Activated naive CD8-positive, alpha-beta T cell treated with anti-CD3 and anti-CD28 coated beads, Interleukin-2, amount 50 U/mL, for 24 hours (primary cell): Measurements from ENCODE around the gene GRIK4.

Experiments used
- ATAC-seq: fragments of 150-1000 bp; cut with Tn5 transposase; one replicate; pipeline ENCODE4 v1.10.0; 2021
- DNase-seq: peaks from one replicate; pipeline ENCODE4 v3.0.0; 2021
- H3K27ac Mint-ChIP-seq: one replicate; pipeline ENCODE4 v1.8.0; 2021; ENCODE audit warnings: mild to moderate bottlenecking, mixed read lengths
- H3K27me3 Mint-ChIP-seq: one replicate; pipeline ENCODE4 v1.8.0; 2021; ENCODE audit warnings: mixed read lengths
- H3K36me3 Mint-ChIP-seq: one replicate; pipeline ENCODE4 v1.8.0; 2021; ENCODE audit warnings: low read depth, mixed read lengths
- H3K4me1 Mint-ChIP-seq: one replicate; pipeline ENCODE4 v1.8.0; 2021; ENCODE audit warnings: mixed read lengths
- H3K4me3 Mint-ChIP-seq: one replicate; pipeline ENCODE4 v1.8.0; 2021; ENCODE audit warnings: mild to moderate bottlenecking, moderate library complexity, mixed read lengths
- H3K9me3 Mint-ChIP-seq: one replicate; pipeline ENCODE4 v1.8.0; 2021; ENCODE audit warnings: mixed read lengths

Gene GRIK4

GRCh38 chr11:120511116-120511819 lies at the start of gene GRIK4:
Gene GRIK4 (plus strand): TSS chr11:120511748. CDS start chr11:120660319, 148,571 bp downstream.
- peak; percentile 85 for DNase-seq
- no peak within 1 kb of the TSS for H3K27ac Mint-ChIP-seq
- H3K36me3 Mint-ChIP-seq = no peaks in the 10 kb centered on the region
- H3K27me3 Mint-ChIP-seq = peaks cover 67% of the 10 kb centered on the region
- ATAC-seq = peak; percentile 83
- H3K4me3 Mint-ChIP-seq = peak within 1 kb of the TSS; percentile 8
- no peaks in the 10 kb centered on the region for H3K9me3 Mint-ChIP-seq
- H3K4me1 Mint-ChIP-seq = peaks cover 2% of the 10 kb centered on the region

GRCh38 chr11:120462825-120463224 lies 48.7 kb upstream of the GRIK4 start:
- no peak for DNase-seq
- ATAC-seq = no peak
- no peaks in the 10 kb centered on the region for H3K27me3 Mint-ChIP-seq
- no peak overlapping the region for H3K27ac Mint-ChIP-seq
- no peak overlapping the region for H3K4me3 Mint-ChIP-seq
- no peaks in the 10 kb centered on the region for H3K4me1 Mint-ChIP-seq
- H3K36me3 Mint-ChIP-seq = peaks cover 52% of the 10 kb centered on the region
- H3K9me3 Mint-ChIP-seq = no peaks in the 10 kb centered on the region

- DNase-seq = no peak
- Mint-ChIP-seq H3K9me3 (no peaks in the 10 kb centered on the region), H3K4me3 (no peak overlapping the region), H3K4me1 (no peaks in the 10 kb centered on the region), H3K27me3 (no peaks in the 10 kb centered on the region), H3K27ac (no peak overlapping the region), H3K36me3 (peaks cover 44% of the 10 kb centered on the region)
- ATAC-seq = no peak
Measured at GRCh38 chr11:120465921-120466534, 45.5 kb upstream of the GRIK4 start.

- Mint-ChIP-seq H3K27ac (no peak overlapping the region), H3K9me3 (no peaks in the 10 kb centered on the region), H3K27me3 (no peaks in the 10 kb centered on the region), H3K36me3 (peaks cover 31% of the 10 kb centered on the region), H3K4me3 (no peak overlapping the region), H3K4me1 (no peaks in the 10 kb centered on the region)
- no peak for DNase-seq
- ATAC-seq = no peak
Measured at GRCh38 chr11:120467627-120468026, 43.9 kb upstream of the GRIK4 start.

GRCh38 chr11:120471131-120471530 lies 40.4 kb upstream of the GRIK4 start:
- Mint-ChIP-seq H3K4me1 (no peaks in the 10 kb centered on the region), H3K9me3 (no peaks in the 10 kb centered on the region), H3K27me3 (no peaks in the 10 kb centered on the region), H3K27ac (no peak overlapping the region), H3K36me3 (peaks cover 24% of the 10 kb centered on the region), H3K4me3 (no peak overlapping the region)
- DNase-seq (no peak), ATAC-seq (no peak)

GRCh38 chr11:120471994-120472393 lies 39.6 kb upstream of the GRIK4 start:
- no peak overlapping the region for H3K27ac Mint-ChIP-seq
- H3K27me3 Mint-ChIP-seq = no peaks in the 10 kb centered on the region
- peaks cover 28% of the 10 kb centered on the region for H3K36me3 Mint-ChIP-seq
- no peaks in the 10 kb centered on the region for H3K9me3 Mint-ChIP-seq
- ATAC-seq (no peak), DNase-seq (no peak)
- no peak overlapping the region for H3K4me3 Mint-ChIP-seq
- H3K4me1 Mint-ChIP-seq = no peaks in the 10 kb centered on the region

- no peak for DNase-seq
- no peaks in the 10 kb centered on the region for H3K9me3 Mint-ChIP-seq
- no peak for ATAC-seq
- no peaks in the 10 kb centered on the region for H3K4me1 Mint-ChIP-seq
- H3K27me3 Mint-ChIP-seq = no peaks in the 10 kb centered on the region
- no peak overlapping the region for H3K27ac Mint-ChIP-seq
- peaks cover 23% of the 10 kb centered on the region for H3K36me3 Mint-ChIP-seq
- H3K4me3 Mint-ChIP-seq = no peak overlapping the region
Measured at GRCh38 chr11:120473503-120473902, 38.0 kb upstream of the GRIK4 start.

GRCh38 chr11:120482149-120482548 lies 29.4 kb upstream of the GRIK4 start:
- H3K36me3 Mint-ChIP-seq = peaks cover 26% of the 10 kb centered on the region
- DNase-seq = no peak

GRCh38 chr11:120484722-120485121 lies 26.8 kb upstream of the GRIK4 start:
- Mint-ChIP-seq H3K36me3 (peaks cover 21% of the 10 kb centered on the region), H3K27ac (no peak overlapping the region)

More at GRCh38 chr11:120482149-120482548, 29.4 kb upstream of the GRIK4 start:
- Mint-ChIP-seq H3K27ac (no peak overlapping the region), H3K4me3 (no peak overlapping the region), H3K4me1 (no peaks in the 10 kb centered on the region), H3K9me3 (no peaks in the 10 kb centered on the region), H3K27me3 (no peaks in the 10 kb centered on the region)
- no peak for ATAC-seq

GRCh38 chr11:120486138-120486537 lies 25.4 kb upstream of the GRIK4 start:
- Mint-ChIP-seq H3K4me3 (no peak overlapping the region), H3K27me3 (no peaks in the 10 kb centered on the region), H3K9me3 (no peaks in the 10 kb centered on the region), H3K27ac (no peak overlapping the region), H3K4me1 (no peaks in the 10 kb centered on the region), H3K36me3 (peaks cover 12% of the 10 kb centered on the region)
- DNase-seq (no peak), ATAC-seq (no peak)

More at GRCh38 chr11:120484722-120485121, 26.8 kb upstream of the GRIK4 start:
- Mint-ChIP-seq H3K9me3 (no peaks in the 10 kb centered on the region), H3K27me3 (no peaks in the 10 kb centered on the region), H3K4me3 (no peak overlapping the region), H3K4me1 (no peaks in the 10 kb centered on the region)
- no peak for ATAC-seq
- no peak for DNase-seq

- Mint-ChIP-seq H3K9me3 (no peaks in the 10 kb centered on the region), H3K4me1 (no peaks in the 10 kb centered on the region), H3K27ac (no peak overlapping the region), H3K4me3 (no peak overlapping the region), H3K27me3 (peaks cover 2% of the 10 kb centered on the region), H3K36me3 (peaks cover 4% of the 10 kb centered on the region)
- ATAC-seq (no peak), DNase-seq (no peak)
Measured at GRCh38 chr11:120489799-120490198, 21.7 kb upstream of the GRIK4 start.

GRCh38 chr11:120492486-120492885 lies 19.1 kb upstream of the GRIK4 start:
- Mint-ChIP-seq H3K4me3 (no peak overlapping the region), H3K27ac (no peak overlapping the region), H3K9me3 (no peaks in the 10 kb centered on the region), H3K27me3 (peaks cover 2% of the 10 kb centered on the region), H3K4me1 (no peaks in the 10 kb centered on the region), H3K36me3 (no peaks in the 10 kb centered on the region)
- DNase-seq (no peak), ATAC-seq (no peak)

- no peak for DNase-seq
Measured at GRCh38 chr11:120494595-120494994, 17.0 kb upstream of the GRIK4 start.

GRCh38 chr11:120499088-120499487 lies 12.5 kb upstream of the GRIK4 start:
- H3K4me3 Mint-ChIP-seq = no peak overlapping the region
- ATAC-seq (no peak), DNase-seq (no peak)
- no peaks in the 10 kb centered on the region for H3K4me1 Mint-ChIP-seq
- H3K36me3 Mint-ChIP-seq = no peaks in the 10 kb centered on the region
- no peak overlapping the region for H3K27ac Mint-ChIP-seq
- peaks cover 31% of the 10 kb centered on the region for H3K27me3 Mint-ChIP-seq
- H3K9me3 Mint-ChIP-seq = no peaks in the 10 kb centered on the region

More at GRCh38 chr11:120494595-120494994, 17.0 kb upstream of the GRIK4 start:
- no peaks in the 10 kb centered on the region for H3K4me1 Mint-ChIP-seq
- H3K4me3 Mint-ChIP-seq = no peak overlapping the region
- H3K27ac Mint-ChIP-seq = no peak overlapping the region
- H3K36me3 Mint-ChIP-seq = no peaks in the 10 kb centered on the region
- no peak for ATAC-seq
- H3K27me3 Mint-ChIP-seq = peaks cover 4% of the 10 kb centered on the region
- no peaks in the 10 kb centered on the region for H3K9me3 Mint-ChIP-seq

GRCh38 chr11:120499859-120500258 lies 11.7 kb upstream of the GRIK4 start:
- H3K36me3 Mint-ChIP-seq = no peaks in the 10 kb centered on the region
- no peaks in the 10 kb centered on the region for H3K9me3 Mint-ChIP-seq
- H3K27ac Mint-ChIP-seq = no peak overlapping the region
- H3K27me3 Mint-ChIP-seq = peaks cover 36% of the 10 kb centered on the region
- DNase-seq = no peak
- no peaks in the 10 kb centered on the region for H3K4me1 Mint-ChIP-seq
- no peak for ATAC-seq
- H3K4me3 Mint-ChIP-seq = no peak overlapping the region
